H1 (cell line): ENCODE measurements around the gene FMO3. TPM values are rescaled to one million over a fixed set of nuclear protein-coding genes. Genes with fewer than 3 reads are reported as not detected.

ENCODE experiments used
- CTCF ChIA-PET: fragments of 300-600 bp; sonication (Branson Sonifier 250); formaldehyde crosslinking; loops from one replicate; lab custom pipeline; 2021; ENCODE audit not compliant: partially characterized antibody; lab: Charles Lee
- POLR2A ChIA-PET: fragments of 300-600 bp; sonication (Branson Sonifier 250); formaldehyde crosslinking; loops from one replicate; lab custom pipeline; 2021; ENCODE audit warnings: inconsistent platforms; ENCODE audit not compliant: partially characterized antibody; lab: Charles Lee
- DNase-seq, 2 experiments: peaks; one replicate each; pipeline versions ENCODE4 v3.0.0 to v3.0.0-alpha.2; 2010 to 2022; ENCODE audit warnings: low spot score in 2 of 2, low read depth in 1 of 2, mixed read lengths in 1 of 2
- FAIRE-seq: peaks from 2 replicates; lab custom pipeline; 2011; peaks lifted over from hg19 to GRCh38; lab: Jason Lieb, UNC
- H2AFZ ChIP-seq: 2 replicates; pipeline ENCODE4 v1.8.1; 2012; ENCODE audit warnings: low read length, inconsistent platforms
- H2AK5ac ChIP-seq: 2 replicates; pipeline ENCODE4 v1.6.1; 2013; ENCODE audit warnings: low read depth, low read length
- H2BK120ac ChIP-seq: replicated peaks from 2 replicates; pipeline ENCODE3; 2013; ENCODE audit warnings: low read depth, low read length, inconsistent platforms
- H2BK12ac ChIP-seq: 2 replicates; pipeline ENCODE4 v1.6.1; 2013; ENCODE audit warnings: low read depth, low read length
- H2BK15ac ChIP-seq: 2 replicates; pipeline ENCODE4 v1.6.1; 2013; ENCODE audit warnings: low read length
- H2BK20ac ChIP-seq: 2 replicates; pipeline ENCODE4 v1.6.1; 2013; ENCODE audit warnings: low read length
- H2BK5ac ChIP-seq: 2 replicates; pipeline ENCODE4 v1.6.1; 2013; ENCODE audit warnings: low read depth, low read length
- H3K14ac ChIP-seq: 2 replicates; pipeline ENCODE4 v1.6.1; 2013; ENCODE audit warnings: inconsistent platforms; ENCODE audit not compliant: insufficient read length
- H3K18ac ChIP-seq: 2 replicates; pipeline ENCODE4 v1.6.1; 2013; ENCODE audit warnings: low read length; ENCODE audit errors: extremely low read depth
- H3K23ac ChIP-seq: 2 replicates; pipeline ENCODE4 v1.6.1; 2013; ENCODE audit warnings: inconsistent platforms; ENCODE audit not compliant: insufficient read length
- H3K23me2 ChIP-seq: 2 replicates; pipeline ENCODE4 v1.6.1; 2013; ENCODE audit warnings: low read depth, low read length
- H3K27ac ChIP-seq: 2 replicates; pipeline ENCODE4 v1.6.1; 2011; ENCODE audit warnings: low read depth, low read length, inconsistent platforms
- H3K27me3 ChIP-seq, 4 experiments: replicated peaks in 1 of 4; 1 replicate in 1 of 4; 2 replicates in 3 of 4; pipeline versions ENCODE4 v1.6.1 to v1.8.1; 2011 to 2013; ENCODE audit warnings: low read length in 3 of 4, mild to moderate bottlenecking in 3 of 4, inconsistent platforms in 2 of 4, mixed read lengths in 2 of 4, moderate library complexity in 1 of 4; ENCODE audit not compliant: control insufficient read depth in 3 of 4, insufficient read depth in 3 of 4; ENCODE audit errors: extremely low read depth in 1 of 4
- H3K36me3 ChIP-seq, 4 experiments: 2 replicates each; pipeline versions ENCODE4 v1.6.1 to v1.8.1; 2011 to 2013; ENCODE audit warnings: mild to moderate bottlenecking in 4 of 4, low read length in 3 of 4, moderate library complexity in 2 of 4, control low read depth in 1 of 4, inconsistent platforms in 1 of 4; ENCODE audit not compliant: insufficient read depth in 4 of 4, control insufficient read depth in 2 of 4
- H3K4ac ChIP-seq: replicated peaks from 2 replicates; pipeline ENCODE3; 2013; ENCODE audit warnings: low read length, low read depth, mixed read lengths, inconsistent platforms; ENCODE audit not compliant: insufficient read length
- H3K4me1 ChIP-seq, 4 experiments: replicated peaks in 1 of 4; 1 replicate in 1 of 4; 2 replicates in 3 of 4; pipeline versions ENCODE4 v1.6.1 to v1.8.1; 2011 to 2013; ENCODE audit warnings: low read length in 3 of 4, inconsistent platforms in 2 of 4, mixed read lengths in 1 of 4; ENCODE audit not compliant: insufficient read depth in 4 of 4, control insufficient read depth in 3 of 4
- H3K4me2 ChIP-seq, 2 experiments: 2 replicates each; pipeline versions ENCODE4 v1.6.1 to v1.8.1; 2011 to 2013; ENCODE audit warnings: low read depth in 2 of 2, low read length in 2 of 2, control low read depth in 1 of 2, inconsistent platforms in 1 of 2, mild to moderate bottlenecking in 1 of 2; ENCODE audit not compliant: insufficient read depth in 1 of 2
- H3K4me3 ChIP-seq, 4 experiments: fragments of 200-600, 300-600 bp in 1 of 4; sonication (generic), shearing (Covaris generic), sonication (Bioruptor Twin) in 1 of 4; 2 replicates each; pipeline versions ENCODE4 v1.5.1 to v1.8.1; 2011 to 2016; ENCODE audit warnings: low read length in 4 of 4, low read depth in 3 of 4, control low read depth in 2 of 4, inconsistent platforms in 2 of 4, mild to moderate bottlenecking in 2 of 4, mixed read lengths in 1 of 4, moderate library complexity in 1 of 4; ENCODE audit not compliant: insufficient read depth in 2 of 4; ENCODE audit errors: extremely low read depth in 1 of 4
- H3K56ac ChIP-seq: replicated peaks from 2 replicates; pipeline ENCODE3; 2013; ENCODE audit warnings: low read depth, mild to moderate bottlenecking, mixed read lengths, low read length, inconsistent platforms; ENCODE audit not compliant: insufficient read length
- H3K79me1 ChIP-seq: 2 replicates; pipeline ENCODE4 v1.6.1; 2013; ENCODE audit warnings: low read depth, low read length, control low read depth
- H3K79me2 ChIP-seq, 2 experiments: 2 replicates each; pipeline versions ENCODE4 v1.6.1 to v1.8.1; 2012 to 2013; ENCODE audit warnings: low read length in 2 of 2, mild to moderate bottlenecking in 2 of 2, inconsistent platforms in 1 of 2; ENCODE audit not compliant: insufficient read depth in 2 of 2, control insufficient read depth in 1 of 2
- H3K9ac ChIP-seq, 4 experiments: replicated peaks in 1 of 4; 1 replicate in 1 of 4; 2 replicates in 3 of 4; pipeline versions ENCODE4 v1.6.1 to v1.8.1; 2011 to 2013; ENCODE audit warnings: low read depth in 3 of 4, low read length in 3 of 4, control low read depth in 2 of 4, mild to moderate bottlenecking in 2 of 4, moderate library complexity in 2 of 4, inconsistent platforms in 1 of 4; ENCODE audit errors: extremely low read depth in 1 of 4
- H3K9me3 ChIP-seq, 2 experiments: 2 replicates each; pipeline versions ENCODE4 v1.6.1 to v1.8.1; 2012 to 2013; ENCODE audit warnings: mild to moderate bottlenecking in 2 of 2, moderate library complexity in 2 of 2, control low read depth in 1 of 2, inconsistent platforms in 1 of 2, low read depth in 1 of 2, low read length in 1 of 2, mixed read lengths in 1 of 2; ENCODE audit not compliant: insufficient read depth in 2 of 2
- H4K20me1 ChIP-seq, 2 experiments: replicated peaks in 1 of 2; 2 replicates each; pipeline versions ENCODE3 to v1.8.1; 2011 to 2013; ENCODE audit warnings: inconsistent platforms in 2 of 2, low read length in 2 of 2, mild to moderate bottlenecking in 1 of 2; ENCODE audit not compliant: insufficient read depth in 2 of 2, control insufficient read depth in 1 of 2
- H4K5ac ChIP-seq: 2 replicates; pipeline ENCODE4 v1.6.1; 2013; ENCODE audit warnings: low read length, low read depth, mixed read lengths, inconsistent platforms; ENCODE audit not compliant: insufficient read length
- H4K8ac ChIP-seq: 2 replicates; pipeline ENCODE4 v1.8.0; 2013; ENCODE audit warnings: mild to moderate bottlenecking, moderate library complexity, low read length, inconsistent platforms; ENCODE audit not compliant: insufficient read depth; ENCODE audit errors: extremely low read depth
- H4K91ac ChIP-seq: replicated peaks from 2 replicates; pipeline ENCODE3; 2013; ENCODE audit warnings: low read length, mixed read lengths, inconsistent platforms; ENCODE audit not compliant: insufficient read length
- CEBPB ChIP-seq: IDR thresholded peaks from 2 replicates; pipeline ENCODE4 v1.6.1; 2012; ENCODE audit warnings: low read depth, low read length
- E2F6 ChIP-seq: IDR thresholded peaks from 2 replicates; pipeline ENCODE4 v1.6.1; 2012; ENCODE audit warnings: inconsistent platforms
- MAX ChIP-seq: IDR thresholded peaks from 2 replicates; pipeline ENCODE4 v1.6.1; 2012; ENCODE audit warnings: inconsistent platforms
- RAD21 ChIP-seq, 2 experiments: IDR thresholded peaks in 1 of 2; conservative IDR thresholded peaks in 1 of 2; 2 replicates each; pipeline ENCODE4 v1.6.1; 2011; ENCODE audit warnings: low read depth in 2 of 2, low read length in 2 of 2, improper control_type of control experiment in 1 of 2, inconsistent platforms in 1 of 2, mild to moderate bottlenecking in 1 of 2, moderate library complexity in 1 of 2
- SRF ChIP-seq: IDR thresholded peaks from 2 replicates; pipeline ENCODE4 v1.6.1; 2011; ENCODE audit warnings: mild to moderate bottlenecking, low read depth, low read length, moderate library complexity
- SUZ12 ChIP-seq: fragments of 200-600 bp; sonication (generic); IDR thresholded peaks from 2 replicates; pipeline ENCODE4 v1.6.1; 2012; ENCODE audit warnings: mild to moderate bottlenecking, inconsistent platforms, low read length, moderate library complexity, mixed read lengths
- TAF7 ChIP-seq: optimal IDR thresholded peaks from 2 replicates; pipeline ENCODE3; 2011; ENCODE audit warnings: low read depth, mild to moderate bottlenecking, inconsistent platforms, low read length, moderate library complexity, borderline replicate concordance
- TEAD4 ChIP-seq: IDR thresholded peaks from 2 replicates; pipeline ENCODE4 v1.6.1; 2012; ENCODE audit warnings: low read depth, low read length, inconsistent platforms, mixed read lengths
- ZNF274 ChIP-seq: IDR thresholded peaks from 2 replicates; pipeline ENCODE4 v1.7.0; 2012; ENCODE audit warnings: low read length, borderline replicate concordance; ENCODE audit errors: extremely low read depth
- polyA plus RNA-seq, 7 experiments: library from polyadenylated mRNA; depleted of rRNA in 3 of 7; stranded (reverse) in 5 of 7; unstranded in 2 of 7; fragments of >200 nt in 5 of 7; fragments of 200-250 nt in 2 of 7; gene quantifications; 1 replicate in 5 of 7; 2 replicates in 1 of 7; 4 replicates in 1 of 7; pipeline versions ENCODE4 v1.2.1 to v1.2.3, GENCODE V29; 2011 to 2013; ENCODE audit warnings: missing spikeins in 2 of 7, mixed read lengths in 2 of 7
- total RNA-seq: library from RNA; stranded (reverse); fragmentation: NEBNext Ultra II Directional; extraction: Animal tissue kit (Norgen Biotek cat#: 25700); gene quantifications from 2 replicates; pipeline ENCODE4 v1.2.1, GENCODE V29; 2021

Gene FMO3
- total and polyA plus RNA-seq, 2 of the 8 experiments (the other 6 are each of a cell fraction or from before 2014, with no cell fraction given), result not detected

GRCh38 chr1:171122893-171123292, 32.2 kb downstream of the FMO3 start:
- H3K27me3 ChIP-seq, result no peaks in the 10 kb centered on the region
- no peaks in the 10 kb centered on the region for H3K79me1 ChIP-seq
- no peak overlapping the region for H4K5ac ChIP-seq
- no peak overlapping the region for H3K9ac ChIP-seq
- no peak overlapping the region for H3K4ac ChIP-seq
- no peaks in the 10 kb centered on the region for H3K36me3 ChIP-seq
- no peaks in the 10 kb centered on the region for H3K4me1 ChIP-seq
- no peak overlapping the region for H4K91ac ChIP-seq
- H3K14ac ChIP-seq, result no peak overlapping the region
- CTCF ChIA-PET, result interaction anchor here (0.9 to 1.5 kb wide), 3 partner anchors 19 to 70 kb away, joined by 3 read pairs; no protein-coding TSS in a partner anchor
- no peak overlapping the region for H3K23ac ChIP-seq
- H2AFZ ChIP-seq, result no peak overlapping the region
- no peaks in the 10 kb centered on the region for H3K9me3 ChIP-seq
- H2BK120ac ChIP-seq, result no peak overlapping the region
- H4K8ac ChIP-seq, result no peak overlapping the region
- FAIRE-seq (no peak), DNase-seq (no peak)
- H2BK15ac ChIP-seq, result no peak overlapping the region
- no peak overlapping the region for H3K27ac ChIP-seq
- H2AK5ac ChIP-seq, result no peak overlapping the region
- POLR2A ChIA-PET, result no interaction called here
- no peaks in the 10 kb centered on the region for H4K20me1 ChIP-seq
- H2BK5ac ChIP-seq, result no peak overlapping the region
- TF ChIP-seq ZNF274, result no peak
- TF ChIP-seq SUZ12, result no peak
- TF ChIP-seq TAF7, result no peak
- no peak for TF ChIP-seq MAX
- TF ChIP-seq RAD21 (IDR thresholded peaks at IDR 0.05 in 1 of 2, conservative IDR thresholded peaks at IDR 0.05 in 1 of 2; ENCODE audit: low read depth in 2 of 2, low read length in 2 of 2), result no peak
- no peak for TF ChIP-seq E2F6
- TF ChIP-seq CEBPB, result no peak
- TF ChIP-seq TEAD4, result no peak
- no peak for TF ChIP-seq SRF
- H3K23me2 ChIP-seq, result no peaks in the 10 kb centered on the region; the same call in 1 of the 2 replicates
- H2BK12ac ChIP-seq, result no peak overlapping the region
- no peak overlapping the region for H3K18ac ChIP-seq
- H2BK20ac ChIP-seq, result no peak overlapping the region
- H3K79me2 ChIP-seq, result no peaks in the 10 kb centered on the region
- no peak overlapping the region for H3K56ac ChIP-seq
- H3K4me2 ChIP-seq, result no peak overlapping the region
- no peak overlapping the region for H3K4me3 ChIP-seq
